ENCODE measurements around the gene NTF4.

Gene NTF4

GRCh38 chr19:49019242-49019932 lies 45.2 kb downstream of the NTF4 start:
- DNase-seq: peak; percentile 64

GRCh38 chr19:49018388-49019241 lies 46.0 kb downstream of the NTF4 start:
- peak; percentile 40 for DNase-seq

- DNase-seq: peak; percentile 68
Observed at GRCh38 chr19:49017666-49018351, 46.8 kb downstream of the NTF4 start.

GRCh38 chr19:49017041-49017665 lies 47.5 kb downstream of the NTF4 start, which contains the start of gene LHB:
Gene LHB, minus strand, starts transcription at chr19:49017091. Its CDS starts 10 bp downstream, at chr19:49017081.
- DNase-seq: no peak

DNA sequence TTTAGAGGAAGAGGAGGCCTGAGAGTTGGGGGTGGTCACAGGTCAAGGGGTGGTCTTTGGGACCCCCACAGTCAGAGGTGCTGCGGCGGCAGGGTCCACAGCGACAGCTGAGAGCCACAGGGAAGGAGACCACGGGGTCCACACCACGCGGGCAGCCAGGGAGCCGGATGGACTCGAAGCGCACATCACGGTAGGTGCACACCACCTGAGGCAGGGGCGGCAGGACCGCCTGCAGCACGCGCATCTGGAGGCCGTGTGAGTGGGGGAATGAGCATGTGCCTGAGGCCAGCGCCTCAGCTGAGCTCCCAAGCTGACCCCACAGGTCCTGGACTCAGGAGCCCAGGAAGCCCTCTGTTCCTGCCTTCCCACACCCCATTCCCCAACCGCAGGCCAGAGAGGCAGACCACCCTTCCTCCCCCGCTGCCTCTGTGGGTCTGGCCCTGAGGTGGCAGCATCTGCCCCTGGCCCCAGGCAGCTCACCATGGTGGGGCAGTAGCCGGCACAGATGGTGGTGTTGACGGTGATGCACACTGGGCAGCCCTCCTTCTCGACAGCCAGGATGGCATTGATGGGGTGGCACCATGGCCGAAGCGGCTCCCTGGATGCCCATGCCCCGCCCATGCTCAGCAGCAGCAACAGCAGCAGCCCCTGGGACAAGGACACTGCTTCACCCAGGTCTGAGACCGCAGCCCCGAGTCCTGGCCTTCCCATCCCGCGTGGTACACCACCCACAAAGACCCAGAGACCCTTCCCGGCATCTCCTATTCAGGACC lies 48.4 kb downstream of the NTF4 start:
- DNase-seq: no peak

- no peak for DNase-seq
Observed at GRCh38 chr19:49014870-49015255, 49.8 kb downstream of the NTF4 start.

GRCh38 chr19:49014123-49014869 lies 50.3 kb downstream of the NTF4 start:
- DNase-seq: no peak

GRCh38 chr19:49011194-49011593 lies 53.4 kb downstream of the NTF4 start:
- DNase-seq: no peak

All from eye (tissue), 1 donor.